NCI-H1694 treated with DMSO at 0.1 percent for 48 hours (cell line): ENCODE measurements around the gene DDX25.
"Not testable (repeated sequence)": the region's sequence is repeated elsewhere in the genome, so short reads cannot be mapped to it uniquely, and the experiment has no call there.

Experiments used
- DNase-seq: peaks from one replicate; lab custom pipeline; 2025; lab: John Stamatoyannopoulos, UW

Gene DDX25

GRCh38 chr11:125904678-125905077, 370 bp downstream of the DDX25 start:
- no peak for DNase-seq

- DNase-seq: no peak
These were observed 6.0 kb downstream of the DDX25 start for GRCh38 chr11:125910226-125910849.

- DNase-seq: not testable (repeated sequence)
These were observed 10.3 kb downstream of the DDX25 start for GRCh38 chr11:125914601-125915000.

GRCh38 chr11:125916683-125917347, 12.5 kb downstream of the DDX25 start:
- no peak for DNase-seq

DNA sequence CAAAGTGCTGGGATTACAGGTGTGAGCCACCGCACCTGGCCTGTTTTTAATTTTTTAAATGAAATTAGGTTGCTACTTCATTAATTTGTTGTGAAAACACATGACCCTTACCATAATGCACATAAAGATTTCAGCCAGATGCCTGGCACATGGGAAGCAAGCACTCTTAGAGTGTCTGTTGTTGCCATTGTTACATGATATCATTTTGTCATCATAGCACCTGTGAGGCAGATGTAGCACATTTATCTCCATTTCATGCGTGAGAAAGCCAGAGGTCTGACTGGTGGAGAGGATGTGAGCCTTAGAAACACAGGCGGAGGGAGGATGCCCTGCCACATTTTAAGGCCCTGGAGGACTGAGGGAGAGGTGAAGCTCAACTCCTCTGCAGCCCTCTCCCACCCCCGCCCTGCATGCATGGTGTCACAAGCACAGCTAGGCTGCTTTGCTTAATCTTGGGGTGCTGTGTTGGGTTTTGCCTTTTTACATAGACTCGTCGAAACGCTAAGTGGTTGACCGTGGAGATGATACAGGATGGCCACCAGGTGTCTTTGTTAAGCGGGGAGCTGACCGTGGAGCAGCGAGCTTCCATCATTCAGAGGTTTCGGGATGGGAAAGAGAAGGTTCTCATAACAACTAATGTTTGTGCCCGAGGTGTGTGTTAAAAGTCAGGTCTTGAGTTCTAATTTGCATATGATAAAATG, 14.0 kb downstream of the DDX25 start:
- DNase-seq: no peak

GRCh38 chr11:125921042-125921441, 16.7 kb downstream of the DDX25 start:
- DNase-seq: no peak

DNA sequence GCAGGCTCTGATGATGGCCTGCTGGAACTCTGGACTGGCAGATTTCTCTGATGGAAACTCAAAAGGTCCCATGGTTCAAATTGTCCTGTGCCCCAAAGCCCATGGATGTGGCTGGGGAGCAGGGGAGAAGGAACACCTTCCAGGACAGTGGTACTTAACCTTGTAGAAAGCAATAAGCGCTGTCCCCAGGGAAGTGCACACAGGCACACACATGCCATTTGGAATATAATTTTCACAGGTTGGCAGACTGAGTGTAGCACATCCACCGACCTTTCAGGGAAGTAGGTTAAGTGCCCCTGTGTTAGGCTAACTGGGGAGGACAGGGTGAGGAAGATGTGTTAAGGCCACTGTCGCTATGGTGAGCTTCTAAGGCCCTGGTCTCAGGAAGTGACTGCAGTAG, 17.8 kb downstream of the DDX25 start:
- DNase-seq: no peak

DNA sequence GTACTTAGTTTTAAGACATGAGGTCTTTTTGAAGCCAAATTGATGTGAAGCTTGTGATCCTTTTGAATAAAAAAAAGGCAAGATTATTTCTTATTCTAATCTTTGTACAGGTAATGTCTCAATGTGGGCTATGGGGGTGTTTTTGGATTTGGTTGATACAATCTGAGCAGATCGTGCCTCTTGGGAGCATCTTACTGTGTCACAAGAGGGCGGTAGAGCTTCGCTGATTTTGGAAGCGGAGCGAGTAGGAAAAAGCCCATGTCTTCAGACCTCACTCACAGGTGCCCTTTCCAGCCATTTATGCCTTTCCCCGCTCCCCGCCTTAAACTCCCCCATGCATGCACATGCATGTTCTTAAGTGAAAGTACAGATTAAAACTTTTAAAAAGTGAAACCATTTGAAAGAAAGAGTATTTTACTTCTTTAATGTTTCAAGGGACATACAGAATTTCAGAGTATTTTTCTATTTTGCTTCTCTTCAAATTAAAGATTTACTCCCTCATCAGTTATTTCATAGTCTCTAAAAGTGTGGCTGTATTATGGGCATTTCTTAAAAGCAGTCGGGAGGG, 18.8 kb downstream of the DDX25 start:
- DNase-seq: peak; percentile 27

- DNase-seq: no peak
These were observed 19.3 kb downstream of the DDX25 start for GRCh38 chr11:125923633-125924032.

GRCh38 chr11:125924384-125925007, 20.2 kb downstream of the DDX25 start:
- DNase-seq: no peak

DNA sequence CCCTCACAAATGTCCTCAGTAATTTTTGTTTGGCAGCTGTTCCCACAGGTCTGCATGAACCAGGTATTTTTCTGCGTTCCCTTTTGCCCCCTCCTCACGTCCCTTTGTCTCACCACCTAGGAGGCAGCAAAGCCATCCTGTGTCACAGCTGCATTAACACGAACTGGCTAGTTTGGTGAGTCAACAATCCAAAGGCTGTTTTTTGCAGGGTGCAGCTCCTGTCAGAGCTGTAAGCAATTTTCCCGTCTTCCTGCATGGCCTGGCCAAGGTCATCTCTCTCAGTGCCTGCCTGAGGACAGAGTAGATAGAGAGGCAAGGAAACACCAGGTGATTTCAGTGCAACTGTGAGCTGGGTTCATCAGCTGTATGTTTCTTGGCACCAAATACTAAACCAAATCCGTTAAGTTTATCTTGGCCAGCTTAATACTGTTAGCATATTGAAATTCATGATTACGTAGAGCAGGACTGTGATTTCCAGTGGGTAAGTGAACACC, 21.0 kb downstream of the DDX25 start:
- no peak for DNase-seq

DNA sequence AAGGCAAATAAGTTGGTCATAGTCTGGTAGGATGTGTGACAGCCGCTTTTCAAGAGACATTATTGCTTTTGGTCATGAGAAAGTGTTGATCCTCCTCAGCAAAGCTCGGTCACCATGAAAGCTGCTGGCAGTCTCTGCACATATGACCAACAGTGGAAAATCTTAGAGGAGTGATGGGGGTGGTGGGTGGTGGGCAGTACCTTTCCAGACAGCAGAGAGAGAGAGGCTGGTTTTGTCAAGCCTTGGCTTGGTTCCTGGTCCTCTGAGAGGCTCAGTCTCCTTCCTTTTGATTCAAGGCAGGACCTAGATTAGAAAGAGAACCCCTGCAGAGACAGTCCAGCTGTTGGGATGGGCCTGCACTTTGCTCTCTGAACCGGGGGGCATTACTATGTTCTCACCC, 21.5 kb downstream of the DDX25 start:
- DNase-seq: no peak

DNA sequence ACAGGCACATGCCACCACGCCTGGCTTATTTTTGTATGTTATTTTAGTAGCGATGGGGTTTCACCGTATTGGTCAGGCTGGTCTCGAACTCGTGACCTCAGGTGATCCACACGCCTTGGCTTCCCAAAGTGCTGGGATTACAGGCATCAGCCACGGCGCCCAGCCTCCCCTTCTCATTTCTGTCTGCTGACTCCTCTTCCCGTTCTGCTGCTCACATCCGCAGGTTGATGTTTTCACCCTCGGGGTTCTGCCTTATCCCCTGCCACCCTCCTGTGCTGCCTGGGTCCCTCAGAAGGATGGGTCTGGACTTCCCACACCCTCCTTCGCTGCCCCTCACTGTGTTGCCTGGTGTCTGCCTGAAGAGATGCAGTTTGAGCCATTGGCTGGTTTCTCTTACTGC, 22.4 kb downstream of the DDX25 start:
- DNase-seq: no peak

DNA sequence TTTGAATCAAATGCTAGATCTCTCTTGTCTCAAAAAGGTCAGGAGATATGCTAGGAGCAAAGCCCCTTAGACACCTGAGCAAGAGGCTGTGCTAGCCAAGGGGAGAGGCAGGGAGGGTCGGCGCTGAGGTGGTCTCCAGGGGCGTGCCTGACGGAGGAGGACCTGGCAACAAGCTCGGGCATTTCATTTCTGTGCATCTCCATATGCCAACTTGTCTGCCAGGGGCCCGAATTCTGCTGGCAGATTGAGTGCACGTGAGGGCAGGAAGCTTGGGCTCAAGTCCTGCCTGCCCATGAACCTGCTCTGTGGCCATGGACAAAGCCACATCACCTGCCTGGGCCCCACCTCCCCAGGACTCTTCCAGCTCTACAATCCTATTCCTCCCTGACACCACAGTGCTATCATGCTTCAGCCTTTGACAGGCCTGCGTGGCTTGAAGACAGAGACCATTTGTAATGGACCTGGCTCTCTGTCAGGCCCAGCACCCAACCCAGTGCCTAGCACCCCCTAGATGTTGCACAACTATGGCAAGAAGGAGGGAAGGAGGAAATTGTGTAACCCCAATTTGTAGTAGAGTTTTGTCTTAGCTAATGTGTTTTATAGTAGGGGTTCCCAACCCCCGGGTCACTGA, 25.3 kb downstream of the DDX25 start:
- no peak for DNase-seq

DNA sequence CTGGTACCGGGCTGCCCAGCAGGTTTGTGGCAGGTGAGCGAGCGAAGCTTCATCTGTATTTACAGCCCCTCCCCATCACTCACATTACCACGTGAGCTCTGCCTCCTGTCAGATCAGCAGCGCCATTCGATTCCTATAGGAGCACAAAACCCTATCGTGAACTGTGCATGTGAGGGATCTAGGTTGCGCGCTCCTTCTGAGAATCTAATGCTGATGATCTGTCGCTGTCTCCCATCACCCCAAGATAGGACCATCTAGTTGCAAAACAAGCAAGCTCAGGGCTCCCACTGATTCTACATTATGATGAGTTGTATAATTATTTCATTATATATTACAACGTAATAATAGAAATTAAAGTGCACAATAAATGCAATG, 25.8 kb downstream of the DDX25 start:
- DNase-seq: no peak

- no peak for DNase-seq
These were observed 26.8 kb downstream of the DDX25 start for GRCh38 chr11:125931116-125931515.

DNA sequence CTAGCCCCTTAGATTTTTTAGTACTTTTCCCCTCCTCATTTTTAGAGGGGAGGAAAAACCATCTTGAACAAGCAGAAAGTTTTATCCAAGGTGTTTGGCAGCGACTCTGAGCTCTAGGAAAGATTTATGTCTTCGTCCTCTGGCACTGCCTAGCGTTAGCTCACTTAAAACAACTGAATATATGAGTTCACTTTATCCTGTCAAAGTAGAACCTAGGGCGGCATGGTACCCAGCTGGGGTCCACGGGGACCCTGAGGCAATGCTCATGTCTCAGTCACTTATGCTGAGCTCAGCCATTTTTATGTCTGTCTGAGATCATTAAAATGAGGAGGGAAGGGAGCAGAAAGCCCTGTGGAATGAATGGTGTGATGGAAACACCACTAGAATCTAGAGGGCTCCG, 27.4 kb downstream of the DDX25 start:
- DNase-seq: no peak

DNA sequence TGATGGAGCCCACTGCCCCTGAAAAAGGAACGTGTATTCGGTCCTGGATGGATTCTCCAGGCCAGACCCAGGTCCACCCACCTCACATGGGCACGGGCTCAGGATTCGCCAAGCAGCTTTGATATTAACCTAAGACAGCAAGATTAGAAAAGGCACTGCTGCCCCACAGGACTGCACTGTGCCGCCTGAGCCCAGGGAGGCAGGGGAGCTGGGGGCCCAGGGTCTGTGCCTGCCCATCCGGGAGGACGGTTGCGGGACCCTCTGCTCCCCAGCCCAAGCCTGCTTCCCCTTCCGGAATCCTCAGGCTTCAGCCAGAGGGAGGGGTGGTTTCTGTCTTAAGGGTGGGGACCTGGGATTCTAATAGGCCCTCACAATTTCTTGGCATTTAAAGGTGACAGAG, 28.0 kb downstream of the DDX25 start:
- no peak for DNase-seq

DNA sequence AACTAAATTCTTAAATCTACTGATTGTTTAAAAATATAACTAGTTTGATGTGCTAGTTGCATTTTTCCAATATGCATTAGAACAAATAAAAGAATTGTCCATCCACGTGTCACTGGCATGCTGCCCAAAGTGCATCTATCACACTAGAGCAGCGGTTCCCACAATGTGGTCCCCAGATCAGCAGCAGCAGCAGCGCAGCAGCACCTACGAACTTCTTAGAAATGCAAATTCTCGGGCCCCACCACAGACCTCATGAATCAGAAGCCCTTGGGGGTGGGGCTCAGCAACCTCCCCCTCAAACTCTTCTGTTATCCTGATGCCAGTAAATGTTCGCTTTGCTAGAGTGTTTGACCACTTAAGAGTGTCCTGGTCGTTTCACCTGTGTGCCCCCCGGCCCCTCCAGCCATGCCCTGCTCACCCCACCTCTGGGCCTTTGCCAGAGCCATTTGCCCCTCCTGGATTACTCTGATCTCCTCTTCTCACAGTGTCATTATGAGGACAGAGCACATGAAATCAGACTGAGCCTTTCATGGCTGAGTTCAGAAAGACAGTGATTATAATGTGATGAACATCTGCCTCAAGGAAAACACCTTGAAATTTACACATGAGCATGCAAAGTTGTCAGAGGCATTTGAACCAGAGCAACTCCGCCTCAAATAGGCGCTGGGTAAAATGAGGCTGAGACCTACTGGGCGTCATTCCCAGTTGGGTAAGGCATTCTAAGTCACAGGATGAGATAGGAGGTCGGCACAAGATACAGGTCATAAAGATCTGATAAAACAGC, 28.9 kb downstream of the DDX25 start:
- DNase-seq: no peak

DNA sequence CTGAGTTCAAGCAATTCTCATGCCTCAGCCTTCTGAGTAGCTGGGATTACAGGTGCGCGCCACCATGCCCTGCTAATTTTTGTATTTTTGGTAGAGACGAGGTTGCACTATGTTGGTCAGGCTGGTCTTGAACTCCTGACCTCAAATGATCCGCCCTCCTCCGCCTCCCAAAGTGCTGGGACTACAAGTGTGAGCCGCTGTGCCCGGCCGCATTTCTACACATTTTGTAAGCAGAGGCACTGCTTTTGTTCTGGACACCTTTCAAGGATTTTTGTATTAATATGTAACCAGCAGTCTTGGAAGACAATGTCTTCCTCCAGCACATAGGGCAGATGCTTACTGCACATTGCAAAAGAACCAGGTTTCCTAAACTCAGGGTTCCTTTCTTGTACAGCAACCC, 30.2 kb downstream of the DDX25 start:
- no peak for DNase-seq

GRCh38 chr11:125935056-125935455, 30.7 kb downstream of the DDX25 start:
- DNase-seq: no peak
